Activated CD4-positive, alpha-beta memory T cell treated with anti-CD3 and anti-CD28 coated beads for 36 hours (primary cell): ENCODE results near the gene NCKAP5L. TPM values are rescaled to one million over a fixed set of nuclear protein-coding genes. Genes with fewer than 3 reads are reported as not detected.

Source experiments
- CTCF ChIA-PET: fragments of 350-600 bp; sonication (Branson Sonifier 250); formaldehyde crosslinking; loops from one replicate; lab custom pipeline; 2021; ENCODE audit warnings: antibody characterized with exemption, inconsistent platforms; lab: Charles Lee
- POLR2A ChIA-PET: fragments of 350-600 bp; sonication (Branson Sonifier 250); formaldehyde crosslinking; loops from one replicate; lab custom pipeline; 2021; ENCODE audit warnings: antibody characterized with exemption; lab: Charles Lee
- DNase-seq: peaks from one replicate; pipeline ENCODE4 v3.0.0-alpha.2; 2020
- H3K27ac Mint-ChIP-seq: one replicate; pipeline ENCODE4 v1.8.0; 2021; ENCODE audit warnings: mixed read lengths
- H3K27me3 Mint-ChIP-seq: one replicate; pipeline ENCODE4 v1.8.0; 2021; ENCODE audit warnings: mixed read lengths
- H3K36me3 Mint-ChIP-seq: one replicate; pipeline ENCODE4 v1.8.0; 2021; ENCODE audit warnings: mixed read lengths
- H3K4me1 Mint-ChIP-seq: one replicate; pipeline ENCODE4 v1.8.0; 2021; ENCODE audit warnings: low read depth, mixed read lengths
- H3K4me3 Mint-ChIP-seq: one replicate; pipeline ENCODE4 v1.8.0; 2021; ENCODE audit warnings: mild to moderate bottlenecking, mixed read lengths
- H3K9me3 Mint-ChIP-seq: one replicate; pipeline ENCODE4 v1.8.0; 2021; ENCODE audit warnings: mixed read lengths
- intact Hi-C: fragments of 100-400 bp; cut with micrococcal nuclease; formaldehyde crosslinking; loops from one replicate; pipeline ENCODE4 v1.15.1; 2023
- total RNA-seq, 2 experiments: library from RNA; stranded (reverse); gene quantifications; one replicate each; pipeline ENCODE4 v1.2.3, GENCODE V29; 2021

NCKAP5L gene
- total RNA-seq, 2 experiments from 2014 or later, result 2.9 to 3.0 TPM

DNA sequence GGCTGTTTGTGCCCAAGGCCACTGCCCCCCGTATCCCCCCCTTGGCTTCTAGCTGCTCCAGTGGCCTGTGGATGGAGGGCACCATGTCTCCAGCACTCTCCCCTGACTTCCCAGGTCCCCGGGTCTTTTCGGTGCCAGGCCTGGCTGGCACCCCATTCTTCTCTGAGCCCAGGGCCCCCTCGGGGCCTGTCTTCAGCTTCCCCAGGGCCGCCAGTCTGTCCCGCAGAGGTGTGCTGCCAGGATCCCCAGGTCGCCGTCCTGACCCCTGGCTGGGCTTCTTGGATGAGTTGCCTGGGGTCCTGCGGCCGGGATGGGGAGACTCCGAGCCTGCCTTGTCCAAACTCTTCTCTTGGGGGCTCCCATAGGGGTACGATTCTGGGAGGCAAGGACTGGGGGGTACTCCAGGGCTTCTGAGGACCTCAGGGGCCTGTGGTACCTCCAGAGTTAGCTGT lies 32.5 kb downstream of the NCKAP5L start:
- no peak overlapping the region for H3K4me3 Mint-ChIP-seq
- no peak for DNase-seq
- H3K27me3 Mint-ChIP-seq, result no peaks in the 10 kb centered on the region
- CTCF ChIA-PET, result interaction anchor here (1.4 kb wide), 1 partner anchor 18 kb away, joined by 8 read pairs; no protein-coding TSS in a partner anchor
- POLR2A ChIA-PET, result interaction anchor here (1.5 kb wide), 1 partner anchor 9 kb away, joined by 4 read pairs; no protein-coding TSS in a partner anchor
- H3K27ac Mint-ChIP-seq, result no peak overlapping the region
- H3K4me1 Mint-ChIP-seq, result no peaks in the 10 kb centered on the region
- H3K9me3 Mint-ChIP-seq, result no peaks in the 10 kb centered on the region
- intact Hi-C loops, result no loop called here
- H3K36me3 Mint-ChIP-seq, result no peaks in the 10 kb centered on the region

DNA sequence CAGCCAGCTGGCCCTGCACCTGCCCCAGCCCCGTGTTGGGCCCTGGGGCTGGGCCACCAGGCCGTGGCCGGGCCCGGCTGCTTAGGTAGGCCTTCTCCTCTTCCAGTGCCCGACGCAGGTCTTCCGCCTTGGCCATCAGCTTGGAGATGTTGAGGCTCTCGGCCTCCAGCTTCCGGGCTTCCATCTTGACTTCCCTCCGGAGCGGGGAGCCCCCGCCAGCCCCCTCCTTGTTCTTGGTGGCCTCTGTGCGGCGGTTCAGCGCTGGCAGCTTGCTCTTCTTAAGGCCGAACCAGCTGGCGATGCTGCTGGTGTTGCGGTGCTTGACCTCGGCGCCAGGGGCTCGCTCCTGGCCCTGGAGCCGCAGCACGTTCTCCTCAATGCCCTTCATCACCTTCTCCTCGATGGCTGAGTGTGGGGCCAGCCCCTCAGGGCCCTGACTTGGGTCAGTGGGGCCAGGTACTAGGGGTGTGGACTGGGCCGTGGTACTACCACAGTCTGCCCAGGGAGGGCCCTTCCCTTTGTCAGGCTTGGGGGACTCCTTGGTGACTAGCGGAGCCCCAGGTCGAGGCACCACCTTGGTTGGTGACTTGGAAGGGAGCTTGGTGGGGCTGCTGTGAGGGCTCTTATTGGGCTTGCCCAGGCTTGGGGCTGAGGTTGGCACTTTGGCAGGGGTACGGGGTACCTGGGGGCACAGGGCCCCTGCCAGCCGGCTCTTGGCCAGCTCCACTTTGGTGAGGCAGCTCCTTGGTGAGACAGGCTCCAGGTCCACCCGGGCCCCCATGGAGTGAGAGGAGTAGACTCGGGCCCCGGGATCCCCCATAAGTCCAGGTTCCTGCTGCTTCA lies 33.2 kb downstream of the NCKAP5L start:
- CTCF ChIA-PET, result interaction anchor here (0.9 to 1.4 kb wide), 2 partner anchors 17 to 44 kb away, joined by 3 read pairs; no protein-coding TSS in a partner anchor
- H3K4me1 Mint-ChIP-seq, result no peaks in the 10 kb centered on the region
- H3K27me3 Mint-ChIP-seq, result no peaks in the 10 kb centered on the region
- intact Hi-C loops, result no loop called here
- no peak overlapping the region for H3K27ac Mint-ChIP-seq
- no peaks in the 10 kb centered on the region for H3K36me3 Mint-ChIP-seq
- POLR2A ChIA-PET, result interaction anchor here (1.5 kb wide), 1 partner anchor 9 kb away, joined by 4 read pairs; no protein-coding TSS in a partner anchor
- no peak overlapping the region for H3K4me3 Mint-ChIP-seq
- no peak for DNase-seq
- no peaks in the 10 kb centered on the region for H3K9me3 Mint-ChIP-seq

DNA sequence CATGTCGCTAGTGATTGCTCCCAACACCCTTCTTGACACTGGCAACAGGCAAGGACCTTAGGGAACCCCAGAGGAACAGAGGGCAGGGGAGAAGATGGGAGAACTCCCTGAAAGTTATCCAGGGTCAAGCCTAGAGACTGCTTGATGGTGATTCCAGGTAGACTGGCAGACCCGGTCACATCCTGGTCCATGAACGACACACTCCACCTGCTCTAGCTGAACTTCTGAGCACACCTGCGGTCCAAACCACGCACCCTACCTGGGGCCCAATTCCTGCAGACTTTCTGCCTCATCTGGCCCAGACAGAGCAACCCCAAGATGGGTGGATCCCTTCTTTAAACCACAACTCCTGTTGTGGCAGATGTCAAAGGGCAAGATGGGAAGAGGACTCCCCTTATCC lies 34.2 kb downstream of the NCKAP5L start:
- Mint-ChIP-seq H3K27ac (no peak overlapping the region), H3K36me3 (no peaks in the 10 kb centered on the region), H3K4me3 (no peak overlapping the region), H3K9me3 (no peaks in the 10 kb centered on the region), H3K27me3 (no peaks in the 10 kb centered on the region), H3K4me1 (no peaks in the 10 kb centered on the region)
- intact Hi-C loops, result no loop called here
- POLR2A ChIA-PET, result interaction anchor here (1.5 kb wide), 1 partner anchor 8 kb away, joined by 4 read pairs; no protein-coding TSS in a partner anchor
- CTCF ChIA-PET, result interaction anchor here (0.9 to 1.4 kb wide), 2 partner anchors 16 to 45 kb away, joined by 3 read pairs; no protein-coding TSS in a partner anchor
- no peak for DNase-seq

DNA sequence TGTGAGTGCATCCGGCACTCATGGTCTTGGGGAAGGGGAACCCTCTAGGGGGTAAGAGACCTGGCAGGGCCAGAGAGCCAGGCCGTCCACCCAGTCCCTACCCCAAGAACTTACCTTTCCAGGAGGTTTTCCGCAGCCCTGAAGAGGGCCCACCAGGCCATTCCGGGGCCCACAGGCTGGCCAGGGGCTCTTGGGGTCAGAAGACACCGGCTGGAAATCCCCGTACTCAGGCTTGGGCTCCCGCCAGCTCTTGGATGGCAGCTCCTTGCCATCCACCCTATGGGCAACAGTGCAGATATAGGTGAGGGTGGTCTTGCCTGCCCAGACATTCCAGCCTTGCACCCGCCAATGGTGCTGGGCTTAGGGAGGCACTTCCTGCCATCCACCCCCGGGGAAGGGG lies 34.6 kb downstream of the NCKAP5L start:
- intact Hi-C loops, result no loop called here
- Mint-ChIP-seq H3K36me3 (no peaks in the 10 kb centered on the region), H3K4me3 (no peak overlapping the region), H3K4me1 (no peaks in the 10 kb centered on the region), H3K27ac (no peak overlapping the region), H3K9me3 (no peaks in the 10 kb centered on the region), H3K27me3 (no peaks in the 10 kb centered on the region)
- CTCF ChIA-PET, result interaction anchor here (1.4 kb wide), 1 partner anchor 16 kb away, joined by 3 read pairs; no protein-coding TSS in a partner anchor
- no peak for DNase-seq
- POLR2A ChIA-PET, result no interaction called here

GRCh38 chr12:49792976-49793580 lies 35.1 kb downstream of the NCKAP5L start:
- intact Hi-C loops, result no loop called here
- H3K9me3 Mint-ChIP-seq, result no peaks in the 10 kb centered on the region
- no peak overlapping the region for H3K27ac Mint-ChIP-seq
- no peaks in the 10 kb centered on the region for H3K36me3 Mint-ChIP-seq
- CTCF ChIA-PET, result no interaction called here
- POLR2A ChIA-PET, result no interaction called here
- no peak for DNase-seq
- H3K4me3 Mint-ChIP-seq, result no peak overlapping the region
- H3K4me1 Mint-ChIP-seq, result no peaks in the 10 kb centered on the region
- H3K27me3 Mint-ChIP-seq, result no peaks in the 10 kb centered on the region

DNA sequence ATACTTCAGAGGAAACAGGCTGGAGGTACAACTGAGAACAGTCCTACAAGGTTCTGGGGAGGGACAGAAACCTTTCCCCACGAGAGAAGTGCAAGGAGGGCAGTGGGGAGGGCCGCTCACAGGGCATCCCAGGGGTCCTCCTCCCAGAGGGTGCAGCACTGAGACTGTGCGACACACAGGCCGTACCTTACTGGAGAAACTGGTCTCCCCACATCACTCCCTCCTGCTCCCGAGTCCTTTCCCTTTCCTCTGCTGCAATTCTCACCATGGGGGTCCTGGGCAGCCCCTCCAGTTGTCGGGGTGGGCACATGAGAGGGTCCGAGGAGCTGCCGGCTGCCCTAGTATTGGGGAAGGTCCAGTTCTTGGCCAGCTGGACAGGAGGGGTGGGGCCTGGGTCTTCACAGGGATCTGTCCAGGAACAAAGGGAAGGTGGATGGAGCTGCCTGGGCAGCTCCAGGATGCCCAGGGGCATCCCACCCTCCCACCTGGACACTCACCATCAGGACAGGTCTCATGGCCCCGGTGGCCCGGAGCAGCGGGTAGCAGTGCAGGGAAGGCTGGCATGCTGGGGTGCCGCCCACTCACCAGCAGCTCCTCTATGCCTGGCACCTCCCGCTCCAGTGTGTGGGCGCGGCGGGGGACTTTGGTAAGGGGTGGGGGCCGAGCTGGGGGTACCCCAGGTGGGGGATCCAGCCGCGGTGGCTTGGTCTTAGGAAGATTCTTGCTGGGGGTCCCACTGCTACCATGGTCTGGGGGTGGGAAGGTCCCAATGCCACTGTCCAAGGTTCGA lies 35.8 kb downstream of the NCKAP5L start:
- no peak overlapping the region for H3K27ac Mint-ChIP-seq
- H3K4me3 Mint-ChIP-seq, result no peak overlapping the region
- H3K36me3 Mint-ChIP-seq, result no peaks in the 10 kb centered on the region
- H3K4me1 Mint-ChIP-seq, result no peaks in the 10 kb centered on the region
- no peaks in the 10 kb centered on the region for H3K9me3 Mint-ChIP-seq
- intact Hi-C loops, result no loop called here
- ChIA-PET CTCF (no interaction called here), POLR2A (no interaction called here)
- no peak for DNase-seq
- no peaks in the 10 kb centered on the region for H3K27me3 Mint-ChIP-seq

GRCh38 chr12:49791700-49792099 lies 36.5 kb downstream of the NCKAP5L start:
- CTCF ChIA-PET, result no interaction called here
- Mint-ChIP-seq H3K36me3 (no peaks in the 10 kb centered on the region), H3K9me3 (no peaks in the 10 kb centered on the region), H3K4me1 (no peaks in the 10 kb centered on the region), H3K4me3 (no peak overlapping the region), H3K27me3 (no peaks in the 10 kb centered on the region), H3K27ac (no peak overlapping the region)
- POLR2A ChIA-PET, result no interaction called here
- intact Hi-C loops, result no loop called here
- no peak for DNase-seq

- no peak for DNase-seq
- intact Hi-C loops, result no loop called here
These were observed 37.3 kb downstream of the NCKAP5L start for GRCh38 chr12:49790741-49791555.

GRCh38 chr12:49789992-49790391 lies 38.2 kb downstream of the NCKAP5L start:
- no peaks in the 10 kb centered on the region for H3K27me3 Mint-ChIP-seq
- CTCF ChIA-PET, result interaction anchor here (0.7 to 1.1 kb wide), 2 partner anchors 12 to 77 kb away, joined by 3 read pairs; no protein-coding TSS in a partner anchor
- no peak for DNase-seq
- no peak overlapping the region for H3K27ac Mint-ChIP-seq
- POLR2A ChIA-PET, result no interaction called here
- H3K36me3 Mint-ChIP-seq, result no peaks in the 10 kb centered on the region
- H3K4me1 Mint-ChIP-seq, result no peaks in the 10 kb centered on the region
- no peaks in the 10 kb centered on the region for H3K9me3 Mint-ChIP-seq
- H3K4me3 Mint-ChIP-seq, result no peak overlapping the region
- intact Hi-C loops, result no loop called here

More at GRCh38 chr12:49790741-49791555, 37.3 kb downstream of the NCKAP5L start:
- H3K36me3 Mint-ChIP-seq, result no peaks in the 10 kb centered on the region
- no peaks in the 10 kb centered on the region for H3K9me3 Mint-ChIP-seq
- H3K4me3 Mint-ChIP-seq, result no peak overlapping the region
- ChIA-PET CTCF (interaction anchor here (0.7 to 1.1 kb wide), 2 partner anchors 13 to 76 kb away, joined by 3 read pairs; no protein-coding TSS in a partner anchor), POLR2A (no interaction called here)
- H3K27ac Mint-ChIP-seq, result no peak overlapping the region
- no peaks in the 10 kb centered on the region for H3K4me1 Mint-ChIP-seq
- H3K27me3 Mint-ChIP-seq, result no peaks in the 10 kb centered on the region

DNA sequence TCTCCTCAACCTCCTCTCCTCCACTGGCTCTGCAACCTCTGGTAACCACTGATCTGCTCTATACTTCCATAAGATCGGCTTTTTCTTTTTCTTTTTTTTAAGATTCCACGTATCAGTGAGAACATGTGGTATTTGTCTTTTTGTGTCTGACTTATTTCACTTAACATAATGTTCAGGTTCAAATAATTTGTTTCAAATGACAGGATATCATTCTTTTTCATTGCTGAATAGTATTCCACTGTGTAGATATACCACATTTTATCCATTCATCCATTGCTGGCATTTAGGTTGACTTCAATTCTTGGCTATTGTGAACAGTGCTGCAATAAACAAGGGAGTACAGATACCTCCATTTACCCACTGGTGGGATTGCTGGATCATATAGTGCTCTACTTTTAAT lies 40.5 kb downstream of the NCKAP5L start:
- Mint-ChIP-seq H3K4me3 (no peak overlapping the region), H3K36me3 (no peaks in the 10 kb centered on the region), H3K27me3 (peaks cover 10% of the 10 kb centered on the region), H3K9me3 (no peaks in the 10 kb centered on the region), H3K27ac (no peak overlapping the region), H3K4me1 (no peaks in the 10 kb centered on the region)
- no peak for DNase-seq
- intact Hi-C loops, result no loop called here
- ChIA-PET CTCF (interaction anchor here (0.6 kb wide), 2 partner anchors 234 to 993 kb away, joined by 3 read pairs; no protein-coding TSS in a partner anchor), POLR2A (no interaction called here)
